NCI-H187 treated with DMSO at 0.1 percent for 48 hours (cell line): ENCODE measurements around the gene GCM1.

Experiments used
- DNase-seq: peaks from one replicate; lab custom pipeline; 2025; lab: John Stamatoyannopoulos, UW

The GCM1 gene

DNA sequence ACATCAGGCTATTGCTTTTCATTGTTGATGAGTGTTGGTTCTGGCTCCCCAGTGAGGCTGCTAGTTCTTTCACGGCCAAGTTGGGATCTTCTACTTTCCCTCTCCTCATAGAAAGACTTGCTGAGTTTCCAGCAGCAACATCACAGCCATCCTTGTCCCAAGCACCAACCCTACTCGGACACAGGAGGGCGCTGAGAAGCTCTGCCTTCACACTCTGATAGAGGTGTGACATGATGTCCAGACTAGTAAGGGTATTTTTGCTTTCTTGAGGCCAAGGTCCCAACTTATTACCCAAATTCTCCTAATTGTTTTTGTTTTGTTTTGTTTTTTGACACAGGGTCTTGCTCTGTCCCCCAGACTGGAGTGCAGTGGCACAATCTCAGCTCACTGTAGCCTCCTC, 3.0 kb upstream of the GCM1 start:
- no peak for DNase-seq

DNA sequence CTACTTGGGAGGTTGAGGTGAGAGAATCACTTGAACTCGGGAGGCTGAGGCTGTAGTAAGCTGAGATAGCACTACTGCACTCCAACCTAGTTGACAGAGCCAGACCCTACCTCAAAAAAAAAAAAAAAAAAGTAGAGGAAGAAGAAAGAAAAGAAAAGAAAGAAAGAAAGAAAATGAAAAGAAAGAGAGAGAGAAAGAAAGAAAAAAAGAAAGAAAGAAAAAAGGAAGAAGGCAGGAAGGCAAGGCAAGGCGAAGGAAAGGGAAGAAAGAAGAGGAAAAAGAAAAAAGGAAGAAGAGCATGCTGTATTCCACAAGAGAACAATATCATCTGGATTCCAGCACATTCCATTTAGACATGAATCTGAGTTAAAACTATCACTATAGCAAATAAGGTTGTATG, 3.8 kb downstream of the GCM1 start:
- no peak for DNase-seq

GRCh38 chr6:53143710-53144109, 4.9 kb downstream of the GCM1 start:
- no peak for DNase-seq

DNA sequence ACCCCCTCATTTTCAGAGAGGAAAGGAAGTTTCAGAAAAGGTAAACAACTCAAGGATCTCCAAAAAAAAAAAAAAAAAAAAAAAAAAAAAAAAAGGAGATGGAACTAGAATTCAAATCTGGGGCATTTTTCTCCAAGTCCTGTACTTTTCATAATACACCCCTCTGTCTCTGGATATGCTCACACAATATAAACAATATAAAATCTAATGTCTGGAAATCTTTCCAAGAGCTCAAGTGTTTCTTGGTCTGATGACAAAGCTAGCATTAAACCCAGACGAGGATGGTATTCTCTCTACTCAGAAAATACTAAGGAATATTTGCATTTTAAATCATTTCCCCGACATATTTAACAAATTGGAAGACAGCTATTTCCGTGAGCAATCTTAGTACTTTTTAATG, 5.8 kb downstream of the GCM1 start:
- no peak for DNase-seq

DNA sequence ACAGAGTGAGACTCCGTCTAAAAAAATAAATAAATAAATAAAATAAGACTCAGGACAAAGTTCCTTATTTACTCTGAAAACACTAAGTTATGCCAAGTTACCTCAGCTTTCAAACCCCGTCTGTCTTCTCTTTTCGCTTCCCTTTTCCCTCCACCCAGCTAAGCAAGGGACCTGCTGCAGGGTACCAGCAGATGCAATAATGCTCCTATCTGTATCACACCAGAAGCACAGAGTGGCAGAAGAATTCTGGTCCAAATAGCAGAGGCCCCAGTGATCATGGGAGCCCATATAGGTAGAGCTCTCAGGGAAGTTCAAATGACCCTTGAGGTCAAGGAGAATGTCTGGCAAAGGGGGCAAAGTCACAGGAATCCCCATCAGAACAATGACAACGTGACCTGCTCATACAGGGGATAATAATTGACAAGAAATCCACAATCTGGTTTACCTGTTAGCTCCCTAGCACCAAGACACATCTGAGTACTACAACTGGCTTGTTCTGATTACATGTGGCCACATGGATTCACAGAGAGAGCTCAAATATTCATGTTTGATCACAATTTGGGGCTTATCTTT, 8.7 kb downstream of the GCM1 start:
- no peak for DNase-seq

DNA sequence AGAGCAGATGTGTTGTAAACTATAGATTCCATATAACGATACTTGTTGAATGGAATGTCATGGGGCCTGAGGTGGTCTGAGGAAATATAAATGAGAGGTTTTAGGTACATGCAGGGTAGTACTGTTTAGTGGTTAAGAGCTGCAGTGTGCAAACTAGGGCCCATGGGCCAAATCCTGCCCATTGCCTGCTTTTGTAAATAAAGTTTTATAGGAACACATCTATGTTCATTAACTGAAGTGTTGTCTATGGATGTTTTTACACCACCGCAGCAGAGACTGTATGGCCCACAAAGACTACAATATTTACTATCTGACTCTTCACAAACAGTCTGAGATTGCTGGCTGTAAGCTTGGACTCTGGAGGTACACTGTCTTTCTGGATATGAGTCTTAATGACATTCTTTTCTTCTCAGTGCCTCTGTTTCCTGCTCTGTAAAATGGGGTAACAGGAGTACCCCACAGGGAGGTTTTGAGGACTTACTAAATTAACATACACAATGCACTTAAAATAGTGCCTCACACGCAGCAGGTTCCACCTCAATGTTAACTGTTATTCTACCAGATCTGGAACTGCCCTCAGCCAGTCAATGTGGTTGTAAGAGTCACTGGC, 12.5 kb downstream of the GCM1 start:
- DNase-seq: no peak

- DNase-seq: no peak
These were observed 13.9 kb downstream of the GCM1 start for GRCh38 chr6:53134601-53135235.

- DNase-seq: no peak
These were observed 14.7 kb downstream of the GCM1 start for GRCh38 chr6:53133961-53134360.

GRCh38 chr6:53130569-53131290, 17.9 kb downstream of the GCM1 start:
- no peak for DNase-seq

- DNase-seq: no peak
These were observed 19.8 kb downstream of the GCM1 start for GRCh38 chr6:53128842-53129241.

GRCh38 chr6:53125276-53125675, 23.4 kb downstream of the GCM1 start:
- DNase-seq: no peak

DNA sequence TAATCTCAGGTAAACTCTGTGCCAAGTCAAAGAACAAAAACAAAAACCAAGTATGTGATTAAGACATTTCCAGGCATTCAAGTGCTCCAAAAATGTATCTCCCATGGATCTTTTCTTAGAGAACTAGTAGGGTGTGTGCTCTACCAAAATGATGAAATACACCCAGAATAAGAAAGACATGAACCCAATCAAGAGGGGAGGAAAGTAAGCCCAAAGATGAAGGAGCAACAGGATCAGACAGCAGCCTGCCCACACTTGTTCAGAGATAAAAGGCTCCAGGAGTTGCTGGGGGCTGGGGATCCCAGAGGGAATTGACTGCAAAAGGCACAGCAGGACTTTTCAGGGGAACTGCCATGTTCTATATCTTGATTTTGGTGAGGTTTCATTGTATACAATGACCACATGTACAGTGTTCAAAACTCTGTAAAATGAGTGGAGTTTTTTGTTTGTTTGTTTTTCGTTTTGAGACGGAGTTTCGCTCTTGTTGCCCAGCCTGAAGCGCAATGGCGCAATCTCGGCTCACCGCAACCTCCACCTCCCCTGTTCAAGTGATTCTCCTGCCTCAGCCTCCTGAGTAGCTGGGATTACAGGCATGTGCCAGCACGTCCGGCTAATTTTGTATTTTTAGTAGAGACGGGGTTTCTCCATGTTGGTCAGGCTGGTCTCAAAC, 24.4 kb downstream of the GCM1 start:
- no peak for DNase-seq

DNA sequence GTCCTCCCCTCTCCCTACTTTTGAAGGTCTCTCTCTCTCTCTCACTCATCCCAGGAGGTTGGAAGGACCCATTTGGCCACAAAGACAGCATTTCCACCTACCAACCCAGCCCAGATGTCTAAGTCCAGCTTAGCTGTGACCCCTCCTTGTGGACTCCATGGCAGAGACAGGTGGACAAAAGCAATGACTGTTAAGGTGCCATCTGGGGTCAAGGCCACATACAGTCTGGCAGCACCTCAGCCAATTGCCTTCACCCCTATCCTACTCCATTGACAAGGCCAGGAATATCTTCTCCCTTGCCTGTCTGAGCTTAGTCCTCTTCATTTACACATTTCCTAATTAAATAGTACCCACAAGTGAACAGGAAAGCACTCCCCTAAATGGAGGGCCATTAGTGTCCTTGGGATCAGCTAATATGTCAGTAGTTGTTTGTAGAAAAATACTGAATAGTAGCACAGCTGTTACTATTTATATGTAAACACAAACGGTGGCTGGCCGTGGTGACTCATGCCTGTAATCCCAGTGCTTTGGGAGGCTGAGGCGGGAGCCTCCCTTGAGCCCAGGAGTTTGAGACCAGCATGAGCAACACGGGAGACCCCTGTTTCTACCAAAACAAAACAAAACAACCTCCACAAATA, 28.8 kb downstream of the GCM1 start:
- DNase-seq: no peak

DNA sequence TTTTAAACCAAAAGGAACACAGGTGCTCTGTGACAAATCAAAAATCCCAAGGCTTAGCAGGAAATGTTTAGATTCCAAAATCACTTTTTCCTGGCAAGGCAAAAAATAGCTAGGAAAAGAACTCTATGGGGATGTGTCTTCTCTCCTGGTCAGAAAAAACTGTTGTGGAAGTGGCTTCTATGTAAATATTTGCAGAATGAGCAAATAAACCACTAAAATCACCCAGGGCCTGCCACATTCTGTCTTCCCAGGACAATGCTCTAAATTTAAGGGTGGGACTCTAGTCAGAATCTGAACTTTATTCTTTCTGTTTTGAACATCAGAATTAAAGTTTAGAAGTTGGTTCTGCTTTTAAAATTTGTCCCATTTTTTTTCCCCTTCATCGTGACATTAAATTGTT, 29.3 kb downstream of the GCM1 start:
- DNase-seq: no peak

DNA sequence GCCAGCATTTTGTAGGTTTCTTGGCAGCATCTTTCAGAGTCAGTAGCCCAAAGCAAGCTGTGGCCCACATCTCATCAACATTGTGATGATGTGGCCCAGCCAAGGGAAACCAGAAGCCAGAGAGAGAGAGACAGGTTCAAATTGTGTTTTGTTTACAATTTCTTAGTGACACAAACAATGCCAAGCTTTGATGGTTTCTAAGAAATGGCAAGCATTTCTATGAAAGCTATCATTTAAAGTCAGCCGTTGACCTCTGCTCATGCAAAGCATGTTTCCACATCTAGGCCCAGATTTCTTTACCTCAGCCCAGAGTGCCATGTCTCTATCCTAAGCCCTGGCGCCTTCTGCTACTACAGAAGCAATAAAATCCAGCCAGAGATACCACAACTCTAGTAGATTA, 32.9 kb downstream of the GCM1 start:
- no peak for DNase-seq

GRCh38 chr6:53115113-53115512, 33.5 kb downstream of the GCM1 start:
- DNase-seq: no peak

GRCh38 chr6:53113742-53114141, 34.9 kb downstream of the GCM1 start:
- DNase-seq: no peak

- no peak for DNase-seq
These were observed 35.8 kb downstream of the GCM1 start for GRCh38 chr6:53112871-53113270.

- DNase-seq: no peak
These were observed 36.2 kb downstream of the GCM1 start for GRCh38 chr6:53112404-53112803.

DNA sequence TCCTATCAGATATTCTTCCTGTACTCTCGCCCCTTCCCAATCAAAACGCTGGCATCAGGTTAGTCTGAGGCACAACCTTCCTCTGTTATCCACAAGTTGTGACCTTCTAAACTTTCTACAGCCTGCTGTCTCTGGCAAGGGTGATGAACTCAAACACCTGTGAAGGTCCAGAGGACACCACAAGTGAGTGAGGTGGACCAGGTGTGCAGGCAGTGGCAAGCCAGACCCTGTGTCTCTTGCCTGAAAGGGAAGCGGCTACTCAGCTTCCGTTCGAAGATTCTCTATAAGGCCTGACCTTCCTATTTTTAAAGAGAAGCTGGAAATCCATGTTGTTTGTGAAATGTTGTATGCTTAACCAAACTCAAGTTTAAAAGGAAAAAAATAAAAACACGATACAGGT, 36.8 kb downstream of the GCM1 start:
- no peak for DNase-seq

GRCh38 chr6:53109612-53110011, 39.0 kb downstream of the GCM1 start:
- no peak for DNase-seq

DNA sequence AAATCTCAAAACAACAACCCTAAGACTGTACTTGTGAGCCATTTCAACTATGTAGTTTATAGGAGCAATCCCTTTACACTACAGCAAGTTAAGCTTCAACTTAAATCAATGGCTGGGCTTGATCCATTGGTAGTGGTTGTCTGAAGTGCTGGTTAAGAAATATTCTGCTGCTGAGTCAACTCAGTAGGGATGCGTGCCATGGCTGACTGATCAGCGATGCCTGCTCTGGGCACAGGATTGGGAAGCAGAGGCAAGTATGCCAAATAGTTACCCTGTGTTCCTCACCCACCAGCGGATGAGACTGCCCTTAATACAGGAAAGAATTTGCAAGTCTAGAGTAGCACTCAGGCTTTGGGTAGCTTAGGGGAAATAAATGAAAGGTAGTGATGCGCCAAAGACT, 41.5 kb downstream of the GCM1 start:
- DNase-seq: no peak
